ENCODE results near the gene PTPRK.

- no peak for TF ChIP-seq EP300 (IDR thresholded peaks at IDR 0.05; ENCODE audit: borderline replicate concordance)
- no peak for TF ChIP-seq CREB1 (IDR thresholded peaks at IDR 0.05; ENCODE audit: low read depth)
- TF ChIP-seq USF1 (IDR thresholded peaks at IDR 0.05) = no peak
- no peak for TF ChIP-seq REST (IDR thresholded peaks at IDR 0.05; ENCODE audit: low read depth)
- no peak for TF ChIP-seq TAF1 (IDR thresholded peaks at IDR 0.05; ENCODE audit: low read depth)
- no peak for TF ChIP-seq CEBPB (IDR thresholded peaks at IDR 0.05)
- peak; percentile 14; the same call in 1 of the 2 replicates for TF ChIP-seq NFIC (IDR thresholded peaks at IDR 0.05)
- no peak for TF ChIP-seq YY1 (IDR thresholded peaks at IDR 0.05; ENCODE audit: low read depth)
- TF ChIP-seq MAX (IDR thresholded peaks at IDR 0.05) = no peak
- no peak for TF ChIP-seq ZBTB7A (IDR thresholded peaks at IDR 0.05; ENCODE audit: low read depth)
Measured at GRCh38 chr6:128367437-128367836, 153.0 kb downstream of the PTPRK start.

Measured in Ishikawa (cell line).